Skeletal muscle satellite cell (primary cell): ENCODE results near the gene RBMS2.
A peak's percentile ranks its signal among the peaks of the same experiment; 100 is the strongest.

ENCODE experiments used
- H3K27me3 ChIP-seq: 2 replicates; pipeline ENCODE4 v1.7.0; 2013; ENCODE audit warnings: low read length; ENCODE audit not compliant: control insufficient read depth, insufficient read depth
- H3K36me3 ChIP-seq: 2 replicates; pipeline ENCODE4 v1.7.0; 2013; ENCODE audit warnings: mild to moderate bottlenecking, control low read depth, low read length; ENCODE audit not compliant: insufficient read depth
- H3K4me1 ChIP-seq: 2 replicates; pipeline ENCODE4 v1.7.0; 2013; ENCODE audit warnings: low read length; ENCODE audit not compliant: control insufficient read depth, insufficient read depth
- H3K4me2 ChIP-seq: 2 replicates; pipeline ENCODE4 v1.7.0; 2013; ENCODE audit warnings: mild to moderate bottlenecking, low read length
- H3K4me3 ChIP-seq: 2 replicates; pipeline ENCODE4 v1.7.0; 2013; ENCODE audit warnings: low read length
- H3K9ac ChIP-seq: 2 replicates; pipeline ENCODE4 v1.7.0; 2013; ENCODE audit warnings: mild to moderate bottlenecking, low read depth, low read length, moderate library complexity
- H3K9me3 ChIP-seq: replicated peaks from 2 replicates; pipeline ENCODE4 v1.7.0; 2013; ENCODE audit warnings: mild to moderate bottlenecking, control low read depth, low read length

RBMS2 gene

GRCh38 chr12:56633468-56634241 lies 112.0 kb downstream of the RBMS2 start:
- no peaks in the 10 kb centered on the region for H3K9me3 ChIP-seq
- H3K4me3 ChIP-seq: peak overlapping the region; percentile 82
- peaks cover 19% of the 10 kb centered on the region for H3K36me3 ChIP-seq
- no peaks in the 10 kb centered on the region for H3K27me3 ChIP-seq
- peaks cover 41% of the 10 kb centered on the region for H3K4me1 ChIP-seq
- H3K4me2 ChIP-seq: peak overlapping the region; percentile 94
- H3K9ac ChIP-seq: peak overlapping the region; percentile 82

- peak overlapping the region; percentile 82 for H3K9ac ChIP-seq
- H3K4me2 ChIP-seq: peak overlapping the region; percentile 94
- peak overlapping the region; percentile 82 for H3K4me3 ChIP-seq
- peaks cover 26% of the 10 kb centered on the region for H3K36me3 ChIP-seq
- H3K4me1 ChIP-seq: peaks cover 41% of the 10 kb centered on the region
- no peaks in the 10 kb centered on the region for H3K27me3 ChIP-seq
- H3K9me3 ChIP-seq: no peaks in the 10 kb centered on the region
Observed at GRCh38 chr12:56634242-56634836, 112.7 kb downstream of the RBMS2 start.

GRCh38 chr12:56634837-56635791 lies 113.5 kb downstream of the RBMS2 start:
- Histone ChIP-seq H3K36me3 (peaks cover 32% of the 10 kb centered on the region), H3K9me3 (no peaks in the 10 kb centered on the region), H3K9ac (peak overlapping the region; percentile 82), H3K4me3 (peak overlapping the region; percentile 82), H3K27me3 (no peaks in the 10 kb centered on the region), H3K4me1 (peaks cover 41% of the 10 kb centered on the region), H3K4me2 (peak overlapping the region; percentile 94)

- Histone ChIP-seq H3K36me3 (peaks cover 30% of the 10 kb centered on the region), H3K4me1 (peaks cover 33% of the 10 kb centered on the region), H3K9me3 (no peaks in the 10 kb centered on the region), H3K4me3 (peak overlapping the region; percentile 82), H3K27me3 (no peaks in the 10 kb centered on the region), H3K9ac (peak overlapping the region; percentile 82), H3K4me2 (peak overlapping the region; percentile 94)
Observed at GRCh38 chr12:56635806-56636674, 114.4 kb downstream of the RBMS2 start.

DNA sequence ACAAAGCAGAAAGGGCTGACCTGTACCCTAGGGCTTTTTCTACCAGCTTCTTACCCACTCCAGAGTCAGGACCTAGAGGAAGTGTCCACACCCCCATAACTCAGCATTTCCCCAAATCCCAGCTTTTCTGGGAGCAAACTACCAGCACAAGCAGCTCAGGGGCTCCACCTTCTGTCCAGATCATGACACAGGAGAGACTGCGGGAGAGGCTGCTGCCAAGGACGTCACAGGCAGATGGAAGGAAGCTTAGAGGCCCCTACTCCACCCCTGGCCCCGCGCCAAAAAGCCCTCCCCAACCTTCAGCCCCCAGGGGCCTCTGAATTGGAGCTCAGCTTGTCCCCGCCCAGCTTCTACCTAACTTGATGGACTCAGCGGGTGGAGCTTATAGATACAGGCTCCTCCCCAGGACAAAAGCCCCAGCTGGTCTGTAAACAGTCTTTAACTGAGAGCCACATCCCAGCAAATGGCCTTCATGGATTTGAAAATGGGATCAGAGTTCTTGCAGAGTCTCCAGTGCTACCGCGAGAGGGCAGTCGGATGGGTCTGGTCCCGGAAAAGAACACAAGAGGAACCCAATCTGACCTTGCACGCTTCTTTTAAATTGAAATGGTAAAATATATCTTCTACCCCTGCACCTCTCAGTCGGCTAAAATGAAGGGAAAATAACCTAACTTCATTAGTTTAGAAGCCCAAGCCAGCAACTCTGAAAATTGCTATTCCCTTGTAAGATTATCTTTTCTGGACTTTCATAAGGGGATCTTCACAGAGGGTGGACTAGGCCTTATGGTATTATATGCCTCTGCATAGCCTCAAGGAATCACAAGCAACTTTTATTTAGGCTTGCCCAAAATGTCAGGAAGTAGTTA lies 115.3 kb downstream of the RBMS2 start:
- peak overlapping the region; percentile 82 for H3K4me3 ChIP-seq
- H3K4me1 ChIP-seq: peaks cover 32% of the 10 kb centered on the region
- no peaks in the 10 kb centered on the region for H3K27me3 ChIP-seq
- no peaks in the 10 kb centered on the region for H3K9me3 ChIP-seq
- peak overlapping the region; percentile 82 for H3K9ac ChIP-seq
- peaks cover 35% of the 10 kb centered on the region for H3K36me3 ChIP-seq
- H3K4me2 ChIP-seq: peak overlapping the region; percentile 94

DNA sequence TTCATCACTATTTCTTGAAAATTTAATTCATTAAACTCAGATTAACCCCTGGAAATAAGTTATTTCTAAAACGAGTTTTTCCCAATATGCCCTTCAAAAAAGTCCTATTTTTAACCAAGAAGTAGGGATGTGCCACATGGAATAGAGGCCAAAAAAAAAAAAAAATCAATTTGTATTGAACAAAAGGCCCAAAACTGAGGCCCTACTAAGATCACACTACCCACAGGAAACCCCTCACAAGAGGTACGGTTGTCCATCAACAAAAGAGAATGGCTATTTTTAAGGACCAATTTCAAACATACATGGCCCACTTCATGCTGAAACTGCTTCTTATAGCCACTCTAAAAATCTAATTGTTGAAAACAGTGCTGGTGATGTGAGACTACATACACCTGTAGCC lies 116.0 kb downstream of the RBMS2 start:
- peaks cover 42% of the 10 kb centered on the region for H3K36me3 ChIP-seq
- no peak overlapping the region for H3K4me3 ChIP-seq
- peaks cover 25% of the 10 kb centered on the region for H3K4me1 ChIP-seq
- no peaks in the 10 kb centered on the region for H3K27me3 ChIP-seq
- H3K4me2 ChIP-seq: no peak overlapping the region
- peak overlapping the region; percentile 16 for H3K9ac ChIP-seq
- H3K9me3 ChIP-seq: no peaks in the 10 kb centered on the region

- no peak overlapping the region for H3K4me2 ChIP-seq
- no peak overlapping the region for H3K9ac ChIP-seq
- H3K9me3 ChIP-seq: no peaks in the 10 kb centered on the region
- no peak overlapping the region for H3K4me3 ChIP-seq
- H3K36me3 ChIP-seq: peaks cover 71% of the 10 kb centered on the region
- H3K4me1 ChIP-seq: peaks cover 23% of the 10 kb centered on the region
- H3K27me3 ChIP-seq: no peaks in the 10 kb centered on the region
Observed at GRCh38 chr12:56641219-56641618, 119.6 kb downstream of the RBMS2 start.

DNA sequence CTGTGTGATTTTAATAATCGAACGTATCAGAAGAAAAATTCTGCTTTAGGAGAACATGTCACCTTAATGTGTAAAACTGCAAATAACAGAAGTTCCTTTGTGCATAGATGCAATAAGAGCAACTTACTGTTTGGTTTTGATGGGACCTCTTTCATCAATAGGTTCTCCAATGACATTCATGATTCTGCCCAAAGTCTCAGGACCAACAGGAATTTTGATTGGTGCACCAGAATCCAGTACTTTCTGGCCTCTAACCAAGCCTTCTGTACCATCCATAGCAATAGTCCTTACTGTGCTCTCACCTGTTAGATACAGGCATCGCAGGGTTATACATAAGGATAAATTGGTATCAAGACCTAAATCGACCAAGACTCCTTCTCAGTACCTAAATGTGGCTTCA lies 123.0 kb downstream of the RBMS2 start:
- H3K4me3 ChIP-seq: peak overlapping the region; percentile 85
- H3K4me2 ChIP-seq: peak overlapping the region; percentile 96
- H3K9ac ChIP-seq: peak overlapping the region; percentile 98
- H3K9me3 ChIP-seq: no peaks in the 10 kb centered on the region
- no peaks in the 10 kb centered on the region for H3K27me3 ChIP-seq
- peaks cover 18% of the 10 kb centered on the region for H3K4me1 ChIP-seq
- peaks cover 50% of the 10 kb centered on the region for H3K36me3 ChIP-seq

DNA sequence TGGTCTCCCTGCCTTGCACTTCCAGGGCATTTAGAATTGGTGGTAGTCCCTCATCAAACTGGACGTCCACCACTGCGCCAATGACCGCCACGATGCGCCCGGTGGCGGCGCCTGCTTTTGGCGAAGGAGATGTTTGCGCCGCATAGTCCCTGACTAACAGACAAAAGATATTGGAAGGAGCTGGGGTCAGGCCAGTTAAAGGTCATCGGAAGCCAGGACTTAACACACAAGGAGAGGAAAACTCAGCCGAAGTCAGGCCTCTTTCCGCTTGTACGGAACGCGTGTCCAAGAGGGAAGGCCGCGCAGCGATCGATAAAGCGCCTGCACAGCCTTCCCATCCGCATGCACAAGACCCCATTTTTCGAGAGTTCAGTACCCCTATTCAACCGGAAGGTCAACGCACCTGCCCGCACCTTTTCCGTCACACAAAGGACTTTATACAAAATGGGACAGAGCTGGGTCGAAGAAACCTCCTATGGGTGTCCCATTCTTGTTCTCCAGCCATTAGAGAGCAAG lies 123.6 kb downstream of the RBMS2 start:
- peak overlapping the region; percentile 98 for H3K9ac ChIP-seq
- H3K9me3 ChIP-seq: no peaks in the 10 kb centered on the region
- H3K36me3 ChIP-seq: peaks cover 46% of the 10 kb centered on the region
- H3K4me2 ChIP-seq: peak overlapping the region; percentile 96
- peak overlapping the region; percentile 85 for H3K4me3 ChIP-seq
- no peaks in the 10 kb centered on the region for H3K27me3 ChIP-seq
- peaks cover 18% of the 10 kb centered on the region for H3K4me1 ChIP-seq
